Bladder microvascular endothelial cell (primary cell): Measurements from ENCODE around the gene S100A4. TPM values are rescaled to one million over a fixed set of nuclear protein-coding genes. Genes with fewer than 3 reads are reported as not detected.

Source experiments
- total RNA-seq: library from RNA; depleted of rRNA; stranded (reverse); fragments of >200 nt; gene quantifications from 2 replicates; pipeline ENCODE4 v1.2.3, GENCODE V29; 2014

The S100A4 gene
- total RNA-seq, result 2.6 and 4.0 TPM in 2 replicates

GRCh38 chr1:153545067-153546055, at the start of gene S100A4:
Gene S100A4 (minus strand): TSS chr1:153545806. CDS start chr1:153544794, 1,012 bp downstream.

GRCh38 chr1:153565529-153566374, 20.1 kb upstream of the S100A4 start, which contains the start of gene S100A2:
Gene S100A2 (minus strand): TSS chr1:153565844. CDS start chr1:153563877, 1,967 bp downstream.

GRCh38 chr1:153548722-153549688, 3.4 kb upstream of the S100A4 start, which contains the start of gene S100A3:
Gene S100A3 (minus strand): TSS chr1:153549258. CDS start chr1:153548485, 773 bp downstream.

GRCh38 chr1:153540394-153541361, 4.9 kb downstream of the S100A4 start, which contains the start of gene S100A5:
Gene S100A5 (minus strand): TSS chr1:153540934. CDS start chr1:153540191, 743 bp downstream.

GRCh38 chr1:153535242-153536011, 10.2 kb downstream of the S100A4 start, which contains the start of gene S100A6:
Gene S100A6 (minus strand): TSS chr1:153535991. CDS start chr1:153535339, 652 bp downstream.

Other genes with a start within 250 kb of the S100A4 start
- gene PGLYRP3, start 232.9 kb downstream of the S100A4 start, total RNA-seq, result 0.16 TPM in 1 of 2 replicates, not detected in the other
- gene PGLYRP4, start 197.0 kb downstream of the S100A4 start, total RNA-seq, result not detected in 2 replicates
- 0.97 and 1.2 TPM in 2 replicates for gene S100A9, start 188.0 kb downstream of the S100A4 start, total RNA-seq
- gene S100A12, start 170.2 kb downstream of the S100A4 start, total RNA-seq, result not detected in 2 replicates
- not detected in 2 replicates for gene S100A8, start 154.7 kb downstream of the S100A4 start, total RNA-seq
- not detected in 2 replicates for gene S100A7A, start 129.3 kb downstream of the S100A4 start, total RNA-seq
- gene S100A7, start 85.2 kb downstream of the S100A4 start, total RNA-seq, result not detected in 2 replicates
- gene S100A6, start 9.8 kb downstream of the S100A4 start, total RNA-seq, result 401 and 1,159 TPM in 2 replicates
- gene S100A5, start 4.9 kb downstream of the S100A4 start, total RNA-seq, result not detected in 2 replicates
- 0.50 and 3.1 TPM in 2 replicates for gene S100A3, start 3.5 kb upstream of the S100A4 start, total RNA-seq
- gene S100A2, start 20.0 kb upstream of the S100A4 start, total RNA-seq, result 1.3 and 1.5 TPM in 2 replicates
- gene S100A16, start 67.3 kb upstream of the S100A4 start, total RNA-seq, result 326 and 366 TPM in 2 replicates
- gene S100A14, start 70.5 kb upstream of the S100A4 start, total RNA-seq, result not detected in 2 replicates
- 68.5 and 259 TPM in 2 replicates for gene S100A13, start 81.7 kb upstream of the S100A4 start, total RNA-seq
- under 0.01 TPM in 1 of 2 replicates, not detected in the other for gene S100A1, start 82.6 kb upstream of the S100A4 start, total RNA-seq
- 20.4 and 43.0 TPM in 2 replicates for gene CHTOP, start 88.3 kb upstream of the S100A4 start, total RNA-seq
- gene SNAPIN, start 112.9 kb upstream of the S100A4 start, total RNA-seq, result 32.3 and 41.4 TPM in 2 replicates
- 204 and 230 TPM in 2 replicates for gene ILF2, start 125.2 kb upstream of the S100A4 start, total RNA-seq
- 19.4 and 30.6 TPM in 2 replicates for gene NPR1, start 132.9 kb upstream of the S100A4 start, total RNA-seq
- 22.0 and 41.3 TPM in 2 replicates for gene INTS3, start 182.2 kb upstream of the S100A4 start, total RNA-seq
- 19.4 and 29.0 TPM in 2 replicates for gene SLC27A3, start 229.6 kb upstream of the S100A4 start, total RNA-seq